GM19238 (cell line): Measurements from ENCODE around the gene GOLGA1.
"Not testable (repeated sequence)": the region's sequence is repeated elsewhere in the genome, so short reads cannot be mapped to it uniquely, and the experiment has no call there.

Source experiments
- DNase-seq: peaks from one replicate; pipeline ENCODE4 v3.0.0; 2011; ENCODE audit warnings: low spot score; ENCODE audit not compliant: insufficient read length

The GOLGA1 gene

GRCh38 chr9:124839612-124840299, 101.1 kb downstream of the GOLGA1 start:
- DNase-seq = no peak

GRCh38 chr9:124838567-124839275, 102.2 kb downstream of the GOLGA1 start:
- DNase-seq = not testable (repeated sequence)

GRCh38 chr9:124838132-124838531, 102.8 kb downstream of the GOLGA1 start:
- DNase-seq = not testable (repeated sequence)

GRCh38 chr9:124835026-124835557, 105.8 kb downstream of the GOLGA1 start:
- DNase-seq = no peak

GRCh38 chr9:124834591-124834990, 106.3 kb downstream of the GOLGA1 start:
- DNase-seq = no peak

GRCh38 chr9:124831642-124832364, 109.1 kb downstream of the GOLGA1 start:
- DNase-seq = no peak

- DNase-seq = no peak
Measured at GRCh38 chr9:124830593-124830992, 110.3 kb downstream of the GOLGA1 start.

GRCh38 chr9:124829334-124829669, 111.6 kb downstream of the GOLGA1 start:
- no peak for DNase-seq

- DNase-seq = no peak
Measured at GRCh38 chr9:124828489-124829333, 112.2 kb downstream of the GOLGA1 start.
